ENCODE data around the gene ADA. TPM values are rescaled to one million over a fixed set of nuclear protein-coding genes. Genes with fewer than 3 reads are reported as not detected.
A peak's percentile ranks its signal among the peaks of the same experiment; 100 is the strongest.

The ADA gene
- total and polyA plus RNA-seq, 2 of the 4 experiments (the other 2 are of a cell fraction): 8.1 to 11.0 TPM

DNA sequence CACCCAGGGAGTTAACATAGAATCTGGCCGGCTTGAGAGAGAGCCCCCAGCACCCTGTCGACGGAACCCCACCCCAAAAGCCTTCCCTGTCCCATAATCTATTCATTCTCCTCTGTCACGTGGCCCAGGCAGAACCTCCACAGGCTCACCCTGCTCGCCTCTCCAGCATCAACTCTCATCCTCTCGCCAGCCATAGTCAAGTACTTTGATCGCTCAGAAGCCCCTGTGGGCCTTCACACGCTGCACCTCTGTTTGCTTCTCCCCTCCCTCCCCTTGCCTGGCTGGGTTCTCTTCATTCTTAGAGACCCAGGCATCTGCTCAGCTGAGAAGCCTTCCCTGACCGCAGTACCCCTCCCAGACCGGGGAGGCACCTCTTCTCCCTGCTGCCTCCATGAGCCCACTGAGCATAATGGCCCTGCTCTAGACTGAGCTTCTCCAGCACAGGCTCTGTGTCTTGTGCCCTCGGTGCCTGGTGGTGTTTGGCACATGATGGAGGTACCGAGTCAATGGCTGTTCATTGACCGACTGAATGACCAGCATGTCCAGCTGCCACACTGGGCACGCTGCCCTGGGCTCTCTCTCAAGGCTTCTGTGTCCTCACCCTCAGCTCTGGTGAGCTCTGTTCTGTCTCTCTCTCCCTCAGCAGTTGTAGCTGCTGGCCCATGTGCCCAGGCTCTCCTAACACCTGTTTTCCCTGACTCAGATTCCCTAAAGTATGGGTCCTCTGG, 35.5 kb downstream of the ADA start (continued):
- TF ChIP-seq MAFK (IDR thresholded peaks at IDR 0.05; ENCODE audit: low read depth, low read length): no peak

GRCh38 chr20:44615169-44615791, 36.2 kb downstream of the ADA start:
- no peak for TF ChIP-seq RAD21 (IDR thresholded peaks at IDR 0.05; ENCODE audit: low read length)
- TF ChIP-seq MXI1 (IDR thresholded peaks at IDR 0.05; ENCODE audit: borderline replicate concordance, low read depth, low read length): no peak
- TF ChIP-seq CTCF (conservative IDR thresholded peaks at IDR 0.05; ENCODE audit: low read depth, low read length): no peak
- no peak for TF ChIP-seq RCOR1 (IDR thresholded peaks at IDR 0.05; ENCODE audit: insufficient replicate concordance, low read length)
- no peak for TF ChIP-seq CHD1 (IDR thresholded peaks at IDR 0.05; ENCODE audit: low read depth, low read length)
- no peak for TF ChIP-seq MAZ (IDR thresholded peaks at IDR 0.05; ENCODE audit: borderline replicate concordance, low read depth, low read length)
- no peak for TF ChIP-seq NFE2L2 (IDR thresholded peaks at IDR 0.05; ENCODE audit: low read depth, low read length)
- no peak for TF ChIP-seq BHLHE40 (IDR thresholded peaks at IDR 0.05; ENCODE audit: low read depth, low read length)
- peaks cover 6% of the 10 kb centered on the region; the same call in 1 of the 2 replicates for H4K20me1 ChIP-seq (ENCODE audit: insufficient read depth, low read length)
- no peak overlapping the region for H3K4me2 ChIP-seq (ENCODE audit: low read depth, low read length)
- no peak overlapping the region for H3K14ac ChIP-seq (replicated peaks; ENCODE audit: low read depth, low read length)
- no peaks in the 10 kb centered on the region for H3K27me3 ChIP-seq (ENCODE audit: control insufficient read depth, insufficient read depth, low read length)
- H2BK15ac ChIP-seq (ENCODE audit: low read depth, low read length): no peak overlapping the region
- H3K9me3 ChIP-seq (ENCODE audit: control insufficient read depth, insufficient read depth, low read length): no peaks in the 10 kb centered on the region
- peaks cover 45% of the 10 kb centered on the region for H3K36me3 ChIP-seq (ENCODE audit: control insufficient read depth, insufficient read depth, low read length)
- dilution Hi-C loops (cut with HindIII; ENCODE audit: low sequenced_read_pairs, unreplicated experiment): no loop called here
- no peak overlapping the region for H2BK20ac ChIP-seq (ENCODE audit: low read depth, low read length)
- no peak overlapping the region for H4K5ac ChIP-seq (ENCODE audit: low read depth, low read length)
- no peak overlapping the region for H2BK120ac ChIP-seq (ENCODE audit: low read depth, low read length)
- H3K9ac ChIP-seq (ENCODE audit: low read depth, low read length): no peak overlapping the region
- no TSS peak for BruUV-seq (replicated peaks)
- intact Hi-C loops (cut with micrococcal nuclease): no loop called here
- no peak overlapping the region for H3K4me3 ChIP-seq (ENCODE audit: insufficient read depth, low read depth, low read length)
- no peak overlapping the region for H3K27ac ChIP-seq (ENCODE audit: insufficient read depth, low read length)
- H3K4me1 ChIP-seq (ENCODE audit: control insufficient read depth, insufficient read depth, low read length): no peaks in the 10 kb centered on the region
- no peak overlapping the region for H3K4ac ChIP-seq (ENCODE audit: low read depth, low read length)
- no peak overlapping the region for H2AFZ ChIP-seq (replicated peaks; ENCODE audit: low read length, poor library complexity)
- no peak overlapping the region for H4K91ac ChIP-seq (ENCODE audit: insufficient read depth, low read depth, low read length)
- no peak overlapping the region for H3K18ac ChIP-seq (ENCODE audit: low read depth, low read length)
- in situ Hi-C loops (cut with MboI; ENCODE audit: low sequenced_read_pairs): loop anchor here (10.0 kb wide), 1 partner anchor 140 kb away; the partner anchor contains the start of gene TTPAL
- H3K56ac ChIP-seq (ENCODE audit: extremely low read depth, insufficient read depth, low read length): no peak overlapping the region
- no peak overlapping the region for H2BK5ac ChIP-seq (ENCODE audit: low read depth, low read length, poor library complexity, severe bottlenecking)
- H2AK5ac ChIP-seq (ENCODE audit: low read depth, low read length): no peak overlapping the region
- no peak overlapping the region for H2AK9ac ChIP-seq (replicated peaks; ENCODE audit: low read depth, low read length, poor library complexity)
- DNase-seq (peak; percentile 38), ATAC-seq (ENCODE audit: low read depth) (no peak; the same call in 1 of the 2 replicates)
- H3K9me1 ChIP-seq (ENCODE audit: insufficient read depth, low read length): no peaks in the 10 kb centered on the region
- H4K8ac ChIP-seq (ENCODE audit: low read depth in 2 of 2, low read length in 2 of 2): no peak overlapping the region
- ChIA-PET POLR2A (ENCODE audit: unreplicated experiment) (no interaction called here), CTCF (no interaction called here)
- WGBS, 2 experiments (ENCODE audit: extremely low coverage in 2 of 2, insufficient read length in 1 of 2): 50% methylated on average over 3 of the region's 10 CpGs; no CpG with 5 or more reads in 1 of the 2 experiments
- no peak overlapping the region for H3K23ac ChIP-seq (ENCODE audit: low read depth, low read length)
- peaks cover 2 to 22% of the 10 kb centered on the region in 2 experiments; a peak in 2 of 4 replicates for H3K79me1 ChIP-seq (ENCODE audit: low read depth in 1 of 2, low read length in 2 of 2)
